ENCODE data around the gene MC1R.
A peak's percentile ranks its signal among the peaks of the same experiment; 100 is the strongest.
"Not testable (repeated sequence)": the region's sequence is repeated elsewhere in the genome, so short reads cannot be mapped to it uniquely, and the experiment has no call there.

MC1R gene

DNA sequence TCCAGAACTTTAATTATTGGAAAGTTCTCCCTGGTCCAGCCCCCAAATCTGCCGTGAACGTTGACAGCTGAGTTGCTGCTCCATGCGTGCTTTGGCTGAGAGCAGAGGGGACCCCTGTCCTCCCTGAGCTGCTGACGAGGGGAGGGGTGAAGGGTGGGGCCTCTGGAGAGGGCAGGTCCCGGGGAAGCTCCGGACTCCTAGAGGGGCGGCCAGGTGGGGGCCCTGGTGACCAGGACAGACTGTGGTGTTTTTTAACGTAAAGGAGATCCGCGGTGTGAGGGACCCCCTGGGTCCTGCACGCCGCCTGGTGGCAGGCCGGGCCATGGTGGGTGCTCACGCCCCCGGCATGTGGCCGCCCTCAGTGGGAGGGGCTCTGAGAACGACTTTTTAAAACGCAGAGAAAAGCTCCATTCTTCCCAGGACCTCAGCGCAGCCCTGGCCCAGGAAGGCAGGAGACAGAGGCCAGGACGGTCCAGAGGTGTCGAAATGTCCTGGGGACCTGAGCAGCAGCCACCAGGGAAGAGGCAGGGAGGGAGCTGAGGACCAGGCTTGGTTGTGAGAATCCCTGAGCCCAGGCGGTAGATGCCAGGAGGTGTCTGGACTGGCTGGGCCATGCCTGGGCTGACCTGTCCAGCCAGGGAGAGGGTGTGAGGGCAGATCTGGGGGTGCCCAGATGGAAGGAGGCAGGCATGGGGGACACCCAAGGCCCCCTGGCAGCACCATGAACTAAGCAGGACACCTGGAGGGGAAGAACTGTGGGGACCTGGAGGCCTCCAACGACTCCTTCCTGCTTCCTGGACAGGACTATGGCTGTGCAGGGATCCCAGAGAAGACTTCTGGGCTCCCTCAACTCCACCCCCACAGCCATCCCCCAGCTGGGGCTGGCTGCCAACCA lies at the start of gene MC1R:
Gene MC1R, plus strand, starts transcription at position 410 of the 895 bp plus-strand sequence. Its CDS starts 397 bp downstream, at position 807.
- DNase-seq (ENCODE audit: low read depth in 2 of 2): no peak

DNA sequence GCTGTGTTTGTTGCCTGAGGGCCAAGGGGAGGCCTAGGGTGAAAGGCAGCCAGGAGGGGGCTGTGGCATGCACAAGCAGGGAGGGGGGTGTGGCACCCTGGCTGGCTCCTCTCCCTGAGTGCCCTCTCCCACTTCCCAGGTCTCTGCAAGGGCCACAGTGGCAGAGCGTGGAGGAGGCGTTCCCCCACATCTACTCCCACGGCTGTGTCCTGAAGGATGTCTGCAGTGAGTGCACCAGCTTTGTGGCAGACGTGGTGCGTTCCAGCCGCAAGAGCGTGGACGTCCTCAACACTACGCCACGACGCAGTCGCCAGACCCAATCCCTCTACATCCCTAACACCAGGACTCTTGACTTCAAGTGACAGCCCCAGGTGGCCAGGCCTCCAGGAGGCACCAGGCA lies 48.8 kb upstream of the MC1R start:
- no peak for DNase-seq (ENCODE audit: low read depth in 2 of 2)

DNA sequence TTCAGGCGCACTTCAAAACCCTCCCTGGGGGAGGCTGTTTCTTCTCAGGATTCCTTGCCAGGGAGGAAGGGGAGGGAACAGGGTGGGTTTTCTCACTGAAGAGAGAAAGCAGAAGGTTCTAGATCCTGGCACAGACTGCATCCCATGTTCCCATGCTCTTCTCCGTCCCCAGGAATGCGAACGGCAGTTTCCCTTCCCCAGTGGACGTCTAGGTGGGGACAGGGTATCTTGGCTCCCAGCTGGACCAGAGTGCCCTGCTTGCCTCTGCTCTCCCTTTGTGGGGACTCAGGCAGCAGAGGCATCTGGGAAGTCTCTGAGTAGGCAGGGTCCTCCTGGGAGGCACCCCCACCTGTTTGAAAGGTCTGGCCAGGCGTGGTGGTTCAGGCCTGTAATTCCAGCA lies 48.2 kb upstream of the MC1R start:
- no peak for DNase-seq (ENCODE audit: low read depth in 2 of 2)

DNA sequence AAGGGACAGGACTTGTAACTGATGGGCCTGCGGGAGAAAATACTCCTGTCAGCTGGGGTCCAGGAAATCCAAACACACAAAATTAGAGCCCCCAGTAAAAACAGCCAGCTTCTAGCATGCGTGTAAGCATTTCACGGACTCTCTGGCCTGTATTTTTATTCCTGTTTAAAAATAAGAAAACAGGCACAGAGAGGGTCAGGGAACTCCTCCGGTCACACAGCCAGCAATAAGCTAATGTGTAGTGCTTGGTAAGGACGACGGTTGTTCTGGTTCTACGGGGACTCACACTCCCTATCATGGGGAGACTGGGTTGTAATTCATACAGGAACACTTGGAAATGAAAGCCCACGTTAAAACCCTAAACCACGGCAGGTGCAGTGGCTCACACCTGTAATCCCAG lies 46.8 kb upstream of the MC1R start:
- no peak for DNase-seq (ENCODE audit: low read depth in 2 of 2)

DNA sequence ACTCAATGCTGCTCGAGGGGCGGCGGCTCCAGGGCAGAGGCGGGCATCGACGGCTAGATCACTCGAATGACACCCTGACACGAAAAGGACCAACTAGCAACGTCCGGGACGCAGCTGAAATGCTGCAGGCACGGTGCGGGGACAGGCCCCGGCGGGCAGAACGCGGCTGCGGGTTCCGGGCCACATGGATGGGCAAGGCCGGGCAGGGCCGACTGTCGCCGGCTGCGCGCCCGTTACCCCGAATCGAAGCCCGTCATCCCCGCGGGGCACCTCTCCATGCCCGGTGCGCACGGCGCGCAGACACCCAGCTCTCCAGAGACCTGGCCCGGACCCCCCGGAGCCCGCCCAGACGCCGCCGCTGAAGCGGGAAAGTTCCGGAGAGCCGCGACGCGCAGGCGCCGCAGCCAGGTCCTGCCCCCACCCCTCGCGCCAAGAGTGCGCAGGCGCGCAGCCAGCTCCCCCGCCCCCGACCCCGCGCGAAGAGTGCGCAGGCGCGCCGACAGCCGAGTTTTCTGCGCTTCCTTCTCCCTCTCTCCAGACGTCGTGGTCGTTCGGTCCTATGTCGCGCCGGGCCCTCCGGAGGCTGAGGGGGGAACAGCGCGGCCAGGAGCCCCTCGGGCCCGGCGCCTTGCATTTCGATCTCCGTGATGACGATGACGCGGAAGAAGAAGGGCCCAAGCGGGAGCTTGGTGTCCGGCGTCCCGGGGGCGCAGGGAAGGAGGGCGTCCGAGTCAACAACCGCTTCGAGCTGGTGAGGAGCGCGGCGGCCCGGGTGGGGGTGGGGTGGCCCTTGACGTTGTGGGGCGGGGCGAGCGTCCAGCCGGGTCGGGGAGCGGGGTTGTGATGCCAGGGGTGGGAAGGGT lies 45.3 kb upstream of the MC1R start, which contains the start of gene TCF25:
Gene TCF25, plus strand, starts transcription at position 484 of the 863 bp plus-strand sequence. Its CDS starts 76 bp downstream, at position 560.
- peak; percentile 76 to 82 for DNase-seq (ENCODE audit: low read depth in 2 of 2)

DNA sequence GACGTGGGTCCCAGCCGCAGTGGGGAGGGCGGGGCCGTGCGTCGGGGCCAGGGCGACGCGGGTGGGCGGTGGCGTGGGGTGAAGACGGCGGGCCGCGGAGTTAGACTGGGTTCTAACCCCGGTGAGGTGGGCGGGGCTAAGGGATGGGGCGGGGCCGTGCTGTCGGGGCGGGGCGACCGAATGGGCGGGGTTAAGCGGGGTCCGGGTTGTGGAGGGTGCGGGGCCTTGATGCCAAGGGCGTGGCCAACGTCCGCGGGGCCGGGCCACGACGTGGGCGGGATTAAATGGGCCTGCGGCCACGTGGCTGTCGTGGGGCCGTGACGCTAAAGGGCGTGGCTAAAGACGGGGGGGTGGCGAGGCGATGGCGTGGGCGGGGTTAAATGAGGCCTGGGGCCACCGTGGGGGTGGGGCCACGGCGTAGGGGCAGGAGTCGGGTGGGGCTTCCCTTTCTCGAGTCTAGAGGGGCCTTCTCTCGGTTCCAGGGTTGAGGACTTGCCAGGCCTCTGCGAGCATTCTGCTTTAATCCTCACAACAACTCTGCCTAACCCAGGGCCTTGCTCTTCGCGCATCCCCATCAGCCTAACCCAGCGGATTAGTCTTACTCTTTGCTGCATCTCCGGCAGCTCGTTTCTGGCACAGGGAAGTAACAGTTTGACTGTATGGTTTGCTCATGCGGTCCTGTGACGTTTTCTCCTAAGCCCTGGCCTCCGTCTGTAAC lies 44.5 kb upstream of the MC1R start:
- peak; percentile 94 to 96 for DNase-seq (ENCODE audit: low read depth in 2 of 2)

DNA sequence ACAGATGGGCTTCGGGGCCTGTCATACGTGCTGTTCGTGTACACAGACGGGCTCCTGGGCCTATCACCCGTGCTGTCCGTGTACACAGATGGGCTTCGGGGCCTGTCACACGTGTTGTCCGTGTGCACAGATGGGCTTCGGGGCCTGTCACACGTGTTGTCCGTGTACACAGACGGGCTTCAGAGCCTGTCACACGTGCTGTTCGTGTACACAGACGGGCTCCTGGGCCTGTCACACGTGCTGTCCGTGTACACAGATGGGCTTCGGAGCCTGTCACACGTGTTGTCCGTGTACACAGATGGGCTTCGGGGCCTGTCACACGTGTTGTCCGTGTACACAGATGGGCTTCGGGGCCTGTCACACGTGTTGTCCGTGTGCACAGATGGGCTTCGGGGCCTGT lies 39.5 kb upstream of the MC1R start:
- not testable (repeated sequence) for DNase-seq (ENCODE audit: low read depth in 2 of 2)

DNA sequence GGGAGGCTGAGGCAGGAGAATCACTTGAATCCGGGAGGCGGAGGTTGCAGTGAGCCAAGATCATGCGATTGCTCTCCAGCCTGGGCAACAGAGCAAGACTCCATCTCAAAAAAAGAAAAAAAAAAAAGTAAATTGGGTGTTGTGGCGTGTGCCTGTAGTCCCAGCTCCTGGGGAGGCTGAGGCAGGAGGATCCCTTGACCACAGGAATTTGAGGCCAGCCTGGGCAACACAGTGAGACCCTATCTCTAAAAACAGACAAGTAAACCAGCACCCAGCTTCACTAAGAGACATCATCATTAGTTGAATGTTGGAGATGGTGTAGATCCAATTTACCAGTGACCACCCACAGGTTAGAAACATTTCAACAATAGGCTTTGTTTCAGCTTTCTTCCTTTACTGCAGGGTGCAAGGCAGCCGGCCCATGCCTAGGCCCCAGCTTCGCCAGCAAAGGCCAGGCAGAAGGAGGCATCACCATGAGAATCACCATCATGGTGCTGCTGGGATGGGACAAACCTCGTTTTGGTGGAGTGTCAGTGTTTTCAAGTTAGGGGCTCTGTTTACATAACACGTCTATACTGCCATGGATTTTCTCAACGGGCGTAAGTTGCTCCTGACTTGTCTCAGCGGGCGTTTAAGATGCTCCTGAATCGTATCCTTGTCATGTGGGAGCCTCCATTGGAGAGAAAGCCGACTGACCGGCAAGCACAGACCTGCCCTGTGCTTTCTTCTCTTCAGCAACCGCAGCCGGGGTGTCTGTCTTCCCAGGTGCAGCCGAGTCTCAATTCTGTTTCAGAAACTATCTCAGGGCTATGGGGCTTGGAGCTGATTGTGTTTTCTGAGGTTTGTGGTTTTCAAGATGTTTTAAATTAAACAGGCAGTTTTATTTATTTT lies 37.9 kb upstream of the MC1R start:
- no peak for DNase-seq (ENCODE audit: low read depth in 2 of 2)

DNA sequence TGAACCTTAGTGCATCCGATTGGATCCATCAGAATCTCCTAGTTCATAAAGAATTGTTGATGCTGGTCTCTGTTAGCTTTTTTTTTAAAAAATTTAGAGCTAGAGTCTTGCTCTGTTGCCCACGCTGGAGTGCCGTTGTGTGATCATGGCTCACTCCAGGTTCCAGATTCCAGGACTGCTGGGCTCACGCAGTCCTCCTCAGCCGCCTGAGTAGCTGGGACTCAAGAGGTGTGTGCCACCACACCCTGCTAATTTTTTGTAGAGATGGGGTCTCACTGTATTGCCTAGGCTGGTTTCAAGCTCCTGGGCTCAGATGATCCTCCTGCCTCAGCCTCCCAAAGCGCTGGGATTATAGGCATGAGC lies 37.3 kb upstream of the MC1R start:
- no peak for DNase-seq (ENCODE audit: low read depth in 2 of 2)

DNA sequence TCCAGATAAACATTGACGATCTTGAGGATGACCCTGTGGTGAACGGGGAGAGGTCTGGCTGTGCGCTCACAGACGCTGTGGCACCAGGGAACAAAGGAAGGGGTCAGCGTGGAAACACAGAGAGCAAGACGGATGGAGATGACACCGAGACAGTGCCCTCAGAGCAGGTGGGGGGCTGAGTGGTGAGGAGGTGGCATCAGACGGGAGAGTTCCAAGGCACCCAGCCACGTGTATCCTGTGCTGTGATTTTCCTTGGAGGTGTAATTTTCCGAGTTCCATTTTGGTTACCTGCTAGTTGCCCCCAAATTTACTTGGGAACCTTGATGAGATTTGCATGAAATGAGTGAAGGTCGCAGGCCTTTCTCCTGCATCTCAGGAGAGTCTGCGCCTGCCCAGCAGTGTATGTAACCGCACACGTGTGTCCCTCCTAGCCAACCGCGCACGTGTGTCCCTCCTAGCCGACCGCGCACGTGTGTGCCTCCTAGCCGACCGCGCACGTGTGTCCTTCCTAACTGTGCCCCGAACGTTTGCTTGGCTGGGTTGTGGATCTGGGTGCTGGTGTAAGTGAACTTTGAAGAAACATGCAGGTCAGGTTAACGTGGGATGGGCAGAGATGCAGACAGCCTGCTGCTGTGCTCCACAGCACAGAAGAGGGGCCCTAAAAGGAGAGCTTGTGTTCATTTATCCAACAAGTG lies 35.2 kb upstream of the MC1R start:
- DNase-seq (ENCODE audit: low read depth in 2 of 2): no peak

DNA sequence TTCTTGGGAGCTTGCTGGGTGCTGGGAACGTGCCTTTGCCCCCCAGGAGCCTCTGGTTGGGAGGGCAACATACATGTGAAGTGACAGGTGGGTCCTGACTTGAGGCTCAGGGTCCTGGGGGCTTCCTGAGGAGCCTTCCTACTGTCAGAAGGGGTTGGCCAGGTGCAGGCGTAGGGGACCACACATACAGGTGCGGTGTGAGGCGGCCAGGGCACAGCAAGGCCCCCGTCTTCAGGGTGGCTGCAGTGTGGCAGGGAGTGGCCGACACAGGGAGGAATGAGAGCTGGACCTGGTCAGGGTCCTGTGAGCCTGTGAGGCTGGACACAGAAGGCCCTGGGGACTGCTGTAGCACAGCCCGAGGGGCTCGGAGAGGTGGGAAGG lies 34.6 kb upstream of the MC1R start:
- DNase-seq (ENCODE audit: low read depth in 2 of 2): no peak

DNA sequence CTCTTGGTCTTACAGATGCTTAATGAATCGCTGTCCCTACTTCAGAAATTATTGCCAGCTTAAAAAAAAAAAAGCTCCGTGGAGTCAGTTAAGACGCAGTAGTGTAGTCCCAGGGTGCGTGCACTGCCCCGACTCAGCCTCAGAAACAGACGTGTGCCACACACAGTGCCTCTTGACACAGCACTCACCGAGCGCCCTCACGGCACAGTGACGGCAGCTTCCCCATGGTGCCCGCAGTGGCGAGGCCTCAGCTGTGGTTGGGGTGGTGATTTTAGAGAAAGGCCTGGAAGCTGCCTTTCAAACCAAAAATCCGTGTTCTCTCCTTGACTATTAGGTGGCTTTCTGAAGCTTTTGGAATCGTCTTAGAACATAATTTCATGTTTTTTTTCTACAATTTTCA lies 31.4 kb upstream of the MC1R start:
- DNase-seq (ENCODE audit: low read depth in 2 of 2): no peak

DNA sequence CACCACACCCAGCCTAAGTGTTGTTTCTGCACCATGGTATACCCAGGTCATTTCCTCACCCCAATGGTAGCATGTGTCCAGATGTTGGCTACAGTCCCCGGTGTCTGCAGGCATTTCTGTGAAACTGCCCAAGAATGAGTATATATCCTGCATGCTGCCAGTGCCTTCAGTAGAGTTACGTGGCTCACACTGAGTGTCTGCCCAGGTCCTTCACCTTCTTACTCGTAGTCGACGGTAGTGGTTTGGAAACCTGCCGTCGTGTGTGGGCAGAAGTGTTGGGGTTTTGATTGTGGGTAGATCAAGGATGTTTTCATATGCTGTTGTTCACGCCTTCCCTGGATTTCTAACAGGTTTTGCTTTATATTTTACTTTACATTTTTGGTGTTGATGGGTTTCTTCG lies 28.5 kb upstream of the MC1R start:
- no peak for DNase-seq (ENCODE audit: low read depth in 2 of 2)

DNA sequence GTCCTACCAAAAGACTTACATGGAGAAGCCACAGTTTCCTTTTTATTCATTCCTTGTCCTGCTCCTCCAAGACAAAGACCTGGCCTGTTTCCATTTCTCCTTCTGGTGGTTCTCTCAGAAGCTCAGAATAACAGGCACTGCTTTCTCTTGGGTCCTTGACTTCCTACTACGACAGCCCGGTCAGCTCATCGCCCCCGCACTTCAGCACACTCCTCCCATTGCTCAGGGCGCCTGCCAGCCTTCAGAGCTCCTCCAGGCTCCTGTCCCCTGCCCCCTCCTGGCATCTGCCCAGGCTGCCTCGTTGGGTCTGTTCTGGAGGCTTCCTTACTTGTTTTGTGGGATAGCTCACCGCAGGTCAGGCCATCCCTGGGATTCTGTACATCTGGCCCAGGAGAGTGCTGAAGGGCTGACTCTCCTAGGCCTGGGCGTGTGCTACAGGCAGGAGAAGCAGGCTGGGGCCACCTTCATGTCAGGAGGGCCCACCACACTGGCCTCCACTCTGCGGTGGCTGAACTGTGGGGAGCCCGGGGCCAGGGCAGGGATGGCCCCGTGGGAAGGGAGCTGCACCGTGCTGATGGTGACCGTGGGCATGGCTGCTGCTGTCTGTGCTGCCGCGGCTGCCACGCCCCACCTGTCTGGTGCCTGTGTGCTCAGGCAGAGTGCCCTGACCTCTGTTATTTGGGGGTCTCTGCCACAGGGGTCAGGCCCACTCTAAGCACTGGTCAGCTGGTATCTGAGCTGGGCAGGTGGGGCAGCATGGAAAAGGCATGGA lies 27.6 kb upstream of the MC1R start:
- DNase-seq (ENCODE audit: low read depth in 2 of 2): no peak

DNA sequence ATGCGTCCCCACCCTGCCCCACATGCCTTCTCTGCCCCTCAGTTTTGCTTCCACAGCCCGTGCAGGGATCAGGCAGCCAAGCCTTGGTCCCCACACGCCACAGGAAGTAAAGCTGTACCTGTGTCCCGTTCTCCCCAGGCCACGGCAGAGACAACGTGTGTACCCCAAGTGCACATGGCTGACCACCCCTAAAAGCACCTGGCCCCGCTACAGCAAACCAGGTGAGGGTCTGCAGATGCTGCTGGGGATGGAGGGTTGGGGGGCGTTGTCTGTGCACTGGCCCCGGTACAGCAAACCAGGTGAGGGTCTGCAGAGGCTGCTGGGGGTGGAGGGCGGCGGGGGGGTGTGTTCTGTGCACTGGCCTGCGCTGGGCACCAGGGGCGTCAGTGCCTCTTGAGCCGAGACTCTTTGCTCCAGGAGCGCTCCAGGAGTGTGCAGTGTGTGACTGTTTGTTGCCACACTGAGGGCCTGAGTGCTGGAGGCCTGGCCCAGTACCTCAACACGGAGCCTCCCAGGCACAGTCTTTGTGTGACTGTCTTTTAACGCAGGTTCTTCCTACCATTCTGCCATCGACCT lies 26.5 kb upstream of the MC1R start:
- DNase-seq (ENCODE audit: low read depth in 2 of 2): no peak

DNA sequence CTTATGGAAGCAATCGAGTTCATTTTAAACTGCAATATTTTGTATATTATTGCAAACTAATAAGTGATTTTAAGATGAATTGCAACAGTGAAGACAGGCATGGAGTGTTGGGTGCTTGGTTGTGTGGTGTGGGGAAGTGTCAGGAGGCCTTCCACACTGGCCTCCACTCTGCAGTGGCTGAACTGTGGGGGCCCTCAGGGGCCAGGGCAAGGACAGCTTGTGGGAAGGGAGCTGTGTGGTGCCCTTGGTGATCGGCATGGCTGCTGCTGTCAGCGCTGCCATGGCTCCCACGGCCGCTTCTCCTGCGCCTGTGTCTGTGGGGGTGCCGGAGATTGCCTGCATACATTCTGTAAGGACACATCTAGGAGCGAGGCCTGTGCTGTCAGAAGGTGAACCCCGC lies 26.0 kb upstream of the MC1R start:
- no peak for DNase-seq (ENCODE audit: low read depth in 2 of 2)

DNA sequence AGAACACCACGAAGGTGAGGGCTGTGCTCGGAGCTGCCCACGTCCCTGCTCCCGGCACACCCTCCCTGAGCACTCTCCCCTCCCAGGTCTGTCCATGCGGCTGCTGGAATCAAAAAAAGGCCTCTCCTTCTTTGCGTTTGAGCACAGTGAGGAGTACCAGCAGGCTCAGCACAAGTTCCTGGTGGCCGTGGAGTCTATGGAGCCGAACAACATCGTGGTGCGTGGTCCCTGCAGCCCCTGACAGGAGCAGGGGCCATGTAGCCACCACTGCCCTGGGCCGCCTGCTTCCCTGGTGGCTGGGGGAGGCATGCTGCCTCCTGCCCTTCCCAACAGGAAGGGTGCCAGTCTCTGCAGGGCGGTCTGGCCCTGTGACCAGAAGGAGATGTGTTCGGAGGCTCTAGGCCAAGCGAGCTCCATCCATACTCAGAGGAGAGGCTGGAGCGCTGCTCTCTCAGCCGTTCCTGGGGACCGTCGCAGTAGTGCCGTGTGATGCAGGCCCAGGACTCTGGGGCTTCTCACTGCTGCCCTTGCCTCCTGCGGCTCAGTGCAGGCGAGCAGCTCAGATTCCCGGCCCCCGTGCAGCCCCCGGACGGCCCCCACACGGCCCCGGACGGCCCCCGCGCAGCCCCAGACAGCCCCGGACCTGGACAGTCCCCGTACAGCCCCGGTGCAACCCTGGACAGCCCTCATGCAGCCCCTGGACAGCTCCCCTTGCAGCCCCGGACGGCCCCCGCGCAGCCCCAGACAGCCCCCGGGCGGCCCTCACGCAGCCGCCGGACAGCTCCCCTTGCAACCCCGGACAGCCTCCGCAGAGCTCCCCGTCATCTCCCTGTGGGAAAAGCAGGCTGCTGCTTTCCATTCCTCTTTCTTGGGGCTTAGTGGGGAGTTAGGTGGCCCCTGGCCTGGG lies 24.8 kb upstream of the MC1R start:
- DNase-seq (ENCODE audit: low read depth in 2 of 2): no peak
